ENCODE data around the gene PRR9.
"Not testable (repeated sequence)": the region's sequence is repeated elsewhere in the genome, so short reads cannot be mapped to it uniquely, and the experiment has no call there.

PRR9 gene

DNA sequence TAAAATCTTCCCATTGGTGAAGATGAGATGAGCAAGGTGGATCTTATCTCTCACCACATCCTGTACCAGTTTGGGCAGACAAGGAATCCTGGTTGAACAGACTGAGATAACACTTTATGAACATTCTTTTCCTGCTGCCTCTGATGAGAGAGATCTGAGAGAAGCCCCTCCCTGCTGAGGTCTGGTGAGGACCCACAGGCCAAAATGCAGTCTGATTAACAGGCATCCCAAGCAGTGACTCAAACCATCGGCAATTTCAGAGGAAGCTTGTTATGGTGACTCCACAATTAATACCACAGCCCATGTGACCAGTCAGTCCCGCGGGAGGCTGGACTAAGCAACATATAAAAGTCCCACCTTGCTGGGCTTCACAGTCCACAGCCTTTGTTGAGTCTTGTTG, at the start of gene PRR9:
Gene PRR9, plus strand, starts transcription at position 373 of the 400 bp plus-strand sequence. CDS start 561 bp downstream, outside the sequence.
- no peak for DNase-seq

DNA sequence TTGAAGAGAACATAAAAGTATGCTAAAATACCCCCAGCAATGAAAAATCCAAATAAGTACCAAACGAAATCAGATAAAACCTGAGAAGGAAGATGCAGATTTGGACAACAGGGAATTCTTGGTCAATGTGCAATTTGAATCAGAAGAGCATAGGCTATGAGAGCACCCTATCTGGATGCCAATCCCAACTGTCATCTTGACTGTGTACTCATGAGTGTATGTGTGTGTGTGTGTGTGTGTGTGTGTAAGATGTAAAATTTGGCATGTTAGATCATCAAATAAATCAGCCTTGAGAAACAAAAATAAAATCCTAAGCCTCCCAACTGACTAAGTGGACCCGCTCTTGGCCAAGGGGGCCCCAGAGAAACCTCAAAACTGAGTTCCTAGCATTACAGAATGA, 48.7 kb upstream of the PRR9 start:
- DNase-seq: no peak

GRCh38 chr1:153174624-153175023, 42.8 kb upstream of the PRR9 start:
- DNase-seq: no peak

DNA sequence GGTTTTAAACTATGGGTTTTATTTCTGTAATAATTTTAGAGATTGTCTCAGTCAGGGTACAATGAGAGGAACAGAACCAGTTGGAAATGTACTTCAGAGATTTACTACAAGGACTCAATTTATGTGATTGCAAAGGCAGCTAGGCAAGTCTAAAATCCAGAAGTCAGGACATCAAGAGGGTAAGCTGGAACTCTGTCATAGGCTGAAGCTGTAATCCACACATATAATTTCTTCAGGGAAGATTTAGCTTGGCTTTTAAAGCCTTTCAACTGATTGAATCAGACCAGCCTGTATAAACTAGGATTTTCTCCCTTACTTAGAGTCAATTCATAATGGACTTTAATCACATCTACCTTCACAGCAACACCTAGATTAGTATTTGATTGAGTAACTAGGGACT, 38.5 kb upstream of the PRR9 start:
- no peak for DNase-seq

GRCh38 chr1:153180556-153180955, 36.8 kb upstream of the PRR9 start:
- no peak for DNase-seq

GRCh38 chr1:153188301-153188700, 29.1 kb upstream of the PRR9 start:
- not testable (repeated sequence) for DNase-seq

- DNase-seq: no peak
Measured at GRCh38 chr1:153190373-153190772, 27.0 kb upstream of the PRR9 start.

DNA sequence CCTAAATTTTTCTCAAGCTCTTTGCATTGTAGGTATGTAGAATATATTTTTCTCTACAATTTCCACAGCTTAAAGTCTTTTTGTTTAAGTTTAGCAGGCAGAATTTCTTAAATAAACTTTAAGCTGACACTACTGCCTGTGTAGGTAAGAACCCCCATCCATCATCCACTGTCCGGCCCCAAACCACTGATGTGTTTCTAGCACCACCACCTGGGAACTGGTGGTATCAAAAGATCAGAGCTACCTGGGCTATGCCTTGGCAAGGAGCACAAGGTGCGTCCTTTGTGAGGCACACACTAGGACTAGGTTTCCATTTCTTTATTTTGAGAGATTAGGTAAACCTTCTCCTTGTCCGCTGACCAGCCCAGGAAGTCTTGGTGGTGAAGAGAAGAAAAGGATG, 24.7 kb upstream of the PRR9 start:
- no peak for DNase-seq

GRCh38 chr1:153194331-153195050, 22.9 kb upstream of the PRR9 start:
- DNase-seq: no peak

DNA sequence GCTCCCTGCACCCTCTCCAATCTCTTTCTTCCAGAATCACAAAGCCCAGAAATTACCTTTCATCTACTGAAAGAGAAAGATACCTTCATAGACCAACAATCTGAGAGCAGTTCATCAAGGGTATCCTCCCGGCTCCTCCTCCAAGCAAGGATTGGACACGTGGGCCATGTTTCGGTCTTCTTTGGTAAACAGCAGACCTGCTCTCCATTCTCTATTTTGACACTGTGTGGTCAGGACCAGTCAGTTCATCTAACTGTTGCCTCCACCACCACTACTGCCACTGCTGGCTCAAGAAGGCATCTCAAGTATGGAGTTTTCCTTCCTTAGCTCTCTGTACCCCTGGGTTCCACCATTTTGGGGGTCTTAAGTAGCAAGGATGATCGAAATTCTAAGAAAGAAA, 22.2 kb upstream of the PRR9 start:
- DNase-seq: no peak

GRCh38 chr1:153202006-153202405, 15.4 kb upstream of the PRR9 start:
- no peak for DNase-seq

GRCh38 chr1:153203130-153203529, 14.3 kb upstream of the PRR9 start, which contains the start of gene LELP1:
TSS of gene LELP1 (plus strand) at chr1:153203430. CDS start at chr1:153204708, 1,278 bp downstream.
- no peak for DNase-seq

GRCh38 chr1:153206631-153207030, 10.8 kb upstream of the PRR9 start:
- DNase-seq: no peak

- DNase-seq: no peak
Measured at GRCh38 chr1:153210206-153210605, 7.2 kb upstream of the PRR9 start.

DNA sequence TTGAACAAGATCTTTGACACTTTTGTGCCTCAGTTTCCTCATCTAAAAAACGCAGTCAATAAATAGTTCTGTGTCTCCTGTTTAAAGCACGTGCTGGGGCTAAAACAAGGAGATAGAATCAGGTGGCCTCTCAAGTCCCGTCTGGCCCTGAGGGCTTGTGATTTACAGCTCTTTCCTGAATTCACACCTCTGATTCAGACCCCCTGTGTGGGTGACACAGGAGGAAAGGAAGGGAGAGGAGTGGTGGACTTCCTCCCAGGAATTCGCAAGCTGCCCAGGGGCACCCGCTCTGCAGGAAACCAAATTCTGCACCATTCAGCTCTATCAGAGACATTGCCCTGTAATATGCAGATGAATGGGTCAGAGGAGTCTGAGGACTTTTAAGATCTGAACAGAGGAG, 5.2 kb upstream of the PRR9 start:
- no peak for DNase-seq

GRCh38 chr1:153213519-153213918, 3.9 kb upstream of the PRR9 start:
- no peak for DNase-seq

DNA sequence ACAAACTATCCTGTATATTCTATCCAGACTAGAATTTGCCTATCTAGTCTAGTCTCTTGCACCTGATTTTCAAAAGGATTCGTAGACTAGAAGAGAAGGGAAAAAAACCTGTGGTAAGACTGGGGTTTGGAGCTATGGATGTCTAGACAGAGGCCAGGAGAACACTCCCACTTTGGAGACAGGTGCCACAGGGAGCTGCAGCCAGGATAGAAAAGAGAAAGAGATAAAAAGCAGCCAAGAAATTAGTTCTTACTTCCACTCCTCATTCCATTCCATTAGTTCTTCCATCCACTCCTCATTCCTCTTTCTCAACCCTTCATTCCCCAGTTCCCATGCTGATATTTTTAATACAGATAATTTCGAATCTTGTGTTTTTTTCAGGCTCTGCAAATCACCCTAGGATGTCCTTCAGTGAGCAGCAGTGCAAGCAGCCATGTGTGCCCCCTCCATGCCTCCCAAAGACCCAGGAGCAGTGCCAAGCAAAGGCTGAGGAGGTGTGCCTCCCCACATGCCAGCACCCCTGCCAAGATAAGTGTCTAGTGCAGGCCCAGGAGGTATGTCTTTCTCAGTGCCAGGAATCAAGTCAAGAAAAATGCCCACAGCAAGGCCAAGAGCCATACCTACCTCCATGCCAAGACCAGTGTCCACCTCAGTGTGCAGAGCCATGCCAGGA, 496 bp downstream of the PRR9 start:
- no peak for DNase-seq

GRCh38 chr1:153220606-153221303, 3.4 kb downstream of the PRR9 start:
- peak in 9 of 14 donors; percentile 5 to 32 (median 12) for DNase-seq

DNA sequence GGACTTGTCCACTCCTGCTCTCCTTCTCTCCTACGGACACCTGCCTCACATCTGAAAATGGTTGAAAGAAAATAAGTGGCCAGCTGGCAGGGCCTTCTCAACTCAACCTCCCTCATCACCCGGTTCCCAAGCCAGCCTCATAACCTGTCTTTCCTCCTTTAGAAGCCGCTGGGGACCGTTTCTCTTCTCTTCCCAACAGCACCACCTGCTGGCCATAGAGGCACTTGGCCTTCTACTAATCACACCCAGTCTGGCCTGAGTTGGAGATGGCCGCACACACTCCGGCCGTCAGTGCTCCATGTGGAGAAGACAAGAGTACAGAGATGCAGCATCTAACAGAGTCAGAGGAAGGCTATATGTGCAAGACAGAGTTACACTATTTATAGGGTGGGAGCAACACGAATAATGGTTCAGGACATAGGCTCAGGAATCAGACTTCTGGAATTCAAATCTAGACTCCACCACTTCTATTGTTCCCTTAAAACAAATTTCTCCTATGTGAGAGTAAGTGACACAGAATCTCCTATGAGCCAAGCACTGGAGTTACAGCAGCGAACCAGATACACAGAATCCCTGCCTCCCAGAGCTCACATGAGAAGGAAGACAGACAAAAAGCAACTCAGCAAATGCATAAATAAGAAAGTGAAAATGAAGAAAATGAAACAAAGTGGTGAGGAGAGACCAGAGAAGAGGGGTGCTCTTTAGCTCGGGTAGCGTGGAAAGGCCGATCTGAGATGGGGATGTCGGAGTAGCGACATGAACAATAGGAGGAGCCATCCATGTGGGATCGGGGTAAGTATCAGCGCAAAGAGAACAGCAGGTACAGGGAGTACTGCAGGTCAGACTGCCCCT, 5.9 kb downstream of the PRR9 start:
- DNase-seq: peak in 11 of 14 donors; percentile 1 to 54 (median 31)

- no peak for DNase-seq
Measured at GRCh38 chr1:153227810-153228209, 10.4 kb downstream of the PRR9 start.

DNA sequence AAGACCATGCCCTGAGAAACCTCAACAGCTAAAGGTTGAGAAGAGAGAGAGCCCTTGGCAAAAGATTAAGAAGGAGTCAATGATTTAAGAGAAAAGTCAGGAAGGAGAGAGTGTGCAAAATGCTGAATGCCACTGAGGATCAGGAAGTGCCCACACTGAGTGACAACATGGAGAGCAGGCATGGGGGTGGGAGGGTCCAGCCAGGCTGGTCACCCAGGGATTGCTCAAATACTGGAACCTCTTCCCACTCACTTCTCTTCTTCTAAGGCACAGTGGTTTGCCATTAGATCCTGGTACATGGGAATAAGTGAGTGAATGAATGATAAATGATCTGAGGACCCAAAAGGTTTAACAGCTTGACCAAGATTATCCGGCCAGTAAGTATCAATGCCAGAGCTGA, 11.1 kb downstream of the PRR9 start:
- no peak for DNase-seq

DNA sequence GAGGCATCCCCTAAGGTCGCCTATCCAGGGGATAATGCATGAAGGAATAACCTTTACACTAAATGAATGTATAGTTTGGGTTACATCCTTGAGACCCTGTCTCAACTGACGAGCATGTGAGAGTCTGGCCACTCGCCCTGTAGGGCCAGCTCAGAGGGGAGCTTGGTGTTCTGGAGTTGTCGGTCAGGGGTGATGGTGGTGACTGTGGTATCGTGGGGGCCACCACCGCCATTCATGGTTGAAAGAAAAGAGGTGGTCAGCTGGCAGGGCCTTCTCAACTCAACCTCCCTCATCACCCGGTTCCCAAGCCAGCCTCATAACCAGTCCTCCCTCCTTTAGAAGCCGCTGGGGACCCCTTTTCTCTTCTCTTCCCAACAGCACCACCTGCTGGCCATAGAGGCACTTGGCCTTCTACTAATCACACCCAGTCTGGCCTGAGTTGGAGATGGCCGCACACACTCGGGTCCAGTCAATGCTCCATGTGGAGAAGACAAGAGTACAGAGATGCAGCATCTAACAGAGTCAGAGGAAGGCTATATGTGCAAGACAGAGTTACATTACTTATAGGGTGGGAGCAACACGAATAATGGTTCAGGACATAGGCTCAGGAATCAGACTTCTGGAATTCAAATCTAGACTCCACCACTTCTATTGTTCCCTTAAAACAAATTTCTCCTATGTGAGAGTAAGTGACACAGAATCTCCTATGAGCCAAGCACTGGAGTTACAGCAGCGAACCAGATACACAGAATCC, 11.9 kb downstream of the PRR9 start:
- peak in 2 of 14 donors; percentile 5 to 7 for DNase-seq

All from C1 segment of cervical spinal cord (tissue), 14 donors.